Hepatocyte (in vitro differentiated cells): ENCODE measurements around the gene FASTK. TPM values are rescaled to one million over a fixed set of nuclear protein-coding genes. Genes with fewer than 3 reads are reported as not detected.

Experiments used
- DNase-seq: peaks from one replicate; pipeline ENCODE4 v3.0.0-alpha.2; 2016; ENCODE audit warnings: low spot score
- H2AFZ ChIP-seq: fragments of 200-600 bp; sonication (generic); 2 replicates; pipeline ENCODE4 v1.6.0; 2016; ENCODE audit warnings: antibody characterized with exemption, mild to moderate bottlenecking
- H3K27ac ChIP-seq: fragments of 200-600 bp; sonication (generic); 2 replicates; pipeline ENCODE4 v1.5.1; 2016; ENCODE audit warnings: mild to moderate bottlenecking
- H3K27me3 ChIP-seq: fragments of 200-600 bp; sonication (generic); 2 replicates; pipeline ENCODE4 v1.6.1; 2016
- H3K36me3 ChIP-seq: fragments of 200-600 bp; sonication (generic); replicated peaks from 2 replicates; pipeline ENCODE4 v1.5.1; 2016; ENCODE audit warnings: low read depth; ENCODE audit not compliant: insufficient read depth
- H3K4me1 ChIP-seq: fragments of 200-600 bp; sonication (generic); 2 replicates; pipeline ENCODE4 v1.5.1; 2016; ENCODE audit warnings: mild to moderate bottlenecking, moderate library complexity; ENCODE audit not compliant: insufficient read depth
- H3K4me2 ChIP-seq: fragments of 200-600 bp; sonication (generic); 2 replicates; pipeline ENCODE4 v1.6.0; 2016
- H3K4me3 ChIP-seq: fragments of 200-600 bp; sonication (generic); 2 replicates; pipeline ENCODE4 v1.5.1; 2016; ENCODE audit warnings: mild to moderate bottlenecking
- H3K79me2 ChIP-seq: fragments of 200-600 bp; sonication (generic); 2 replicates; pipeline ENCODE4 v1.6.0; 2017; ENCODE audit warnings: mild to moderate bottlenecking
- H3K9me2 ChIP-seq: fragments of 200-600 bp; sonication (generic); replicated peaks from 2 replicates; pipeline ENCODE4 v1.6.0; 2017; ENCODE audit warnings: mild to moderate bottlenecking; ENCODE audit not compliant: insufficient read depth
- H3K9me3 ChIP-seq: fragments of 200-600 bp; sonication (generic); 2 replicates; pipeline ENCODE4 v1.5.1; 2016; ENCODE audit warnings: low read depth, mild to moderate bottlenecking
- H4K20me1 ChIP-seq: fragments of 200-600 bp; sonication (generic); 2 replicates; pipeline ENCODE4 v1.6.0; 2016; ENCODE audit warnings: mild to moderate bottlenecking; ENCODE audit not compliant: insufficient read depth, poor library complexity, severe bottlenecking
- CTCF ChIP-seq: fragments of 200-600 bp; sonication (generic); IDR thresholded peaks from 2 replicates; pipeline ENCODE4 v1.5.1; 2016; ENCODE audit warnings: antibody characterized with exemption, mild to moderate bottlenecking; ENCODE audit not compliant: poor library complexity
- EZH2 ChIP-seq: fragments of 200-600 bp; sonication (generic); IDR thresholded peaks from 2 replicates; pipeline ENCODE4 v1.6.1; 2016; ENCODE audit warnings: antibody characterized with exemption, mild to moderate bottlenecking, borderline replicate concordance
- EZH2phosphoT487 ChIP-seq: fragments of 200-600 bp; sonication (generic); IDR thresholded peaks from one replicate; pipeline ENCODE4 v1.6.1; 2018; ENCODE audit warnings: antibody characterized with exemption, mild to moderate bottlenecking, low read depth, moderate library complexity; ENCODE audit not compliant: unreplicated experiment, severe bottlenecking
- WGBS: methylation state at CpG from one replicate; pipeline ENCODE4 v1.1.6; 2016; ENCODE audit warnings: low lambda C conversion rate; ENCODE audit errors: missing lambda C conversion rate; 5-methylcytosine and 5-hydroxymethylcytosine counted together
- polyA plus RNA-seq: library from polyadenylated mRNA; unstranded; fragments of >200 nt; fragmentation: Nextera tagmentation; extraction: Ambion mirVana; gene quantifications from 2 replicates; pipeline ENCODE4 v1.2.1, GENCODE V29; 2016
- total RNA-seq: library from RNA; depleted of rRNA; stranded (reverse); fragments of >200 nt; gene quantifications from 2 replicates; pipeline ENCODE4 v1.2.3, GENCODE V29; 2014

Gene FASTK
- total and polyA plus RNA-seq, 2 experiments from 2014 or later, result 105 to 193 TPM

- DNase-seq, result peak; percentile 74
- 32% methylated on average over 26 of the region's 30 CpGs for WGBS
- Histone ChIP-seq H3K4me2 (peak overlapping the region; percentile 100), H2AFZ (no peak overlapping the region), H3K9me2 (no peaks in the 10 kb centered on the region), H3K27me3 (no peaks in the 10 kb centered on the region), H3K4me3 (no peak overlapping the region), H3K27ac (peak overlapping the region; percentile 83), H3K9me3 (no peaks in the 10 kb centered on the region), H3K36me3 (no peaks in the 10 kb centered on the region), H3K4me1 (peaks cover 38% of the 10 kb centered on the region), H4K20me1 (peaks cover 61% of the 10 kb centered on the region), H3K79me2 (peaks cover 73% of the 10 kb centered on the region)
- no peak for TF ChIP-seq EZH2
- TF ChIP-seq CTCF, result no peak
- no peak for TF ChIP-seq EZH2phosphoT487
These were observed 8.5 kb upstream of the FASTK start for GRCh38 chr7:151088856-151089699.

- Histone ChIP-seq H3K79me2 (peaks cover 65% of the 10 kb centered on the region), H3K4me1 (peaks cover 43% of the 10 kb centered on the region), H3K9me2 (no peaks in the 10 kb centered on the region), H4K20me1 (peaks cover 52% of the 10 kb centered on the region), H3K4me3 (peak overlapping the region; percentile 95), H3K9me3 (no peaks in the 10 kb centered on the region), H2AFZ (no peak overlapping the region), H3K4me2 (peak overlapping the region; percentile 100), H3K27me3 (no peaks in the 10 kb centered on the region), H3K36me3 (no peaks in the 10 kb centered on the region), H3K27ac (peak overlapping the region; percentile 83)
- TF ChIP-seq CTCF (no peak), EZH2 (no peak), EZH2phosphoT487 (no peak)
- 46% methylated on average over 16 of the region's 16 CpGs for WGBS
- DNase-seq, result no peak
These were observed 7.6 kb upstream of the FASTK start for GRCh38 chr7:151088019-151088855.

GRCh38 chr7:151087245-151088018 lies 6.8 kb upstream of the FASTK start:
- peak; percentile 38 for TF ChIP-seq CTCF
- TF ChIP-seq EZH2, result no peak
- peak; percentile 84 for DNase-seq
- Histone ChIP-seq H3K27me3 (no peaks in the 10 kb centered on the region), H3K27ac (peak overlapping the region; percentile 83), H3K36me3 (no peaks in the 10 kb centered on the region), H2AFZ (peak overlapping the region; percentile 66), H3K4me3 (peak overlapping the region; percentile 95), H3K79me2 (peaks cover 64% of the 10 kb centered on the region), H3K9me3 (no peaks in the 10 kb centered on the region), H4K20me1 (peaks cover 45% of the 10 kb centered on the region), H3K9me2 (no peaks in the 10 kb centered on the region), H3K4me2 (peak overlapping the region; percentile 100), H3K4me1 (peaks cover 46% of the 10 kb centered on the region)
- WGBS, result 3% methylated on average over 52 of the region's 70 CpGs
